HL-60 (cell line): ENCODE data around the gene LANCL2.

Source experiments
- DNase-seq, 2 experiments: peaks; one replicate each; pipeline ENCODE4 v3.0.0-alpha.2; 2010 to 2020; ENCODE audit warnings: low read depth in 1 of 2, low spot score in 1 of 2
- H3K27ac ChIP-seq: fragments of 250-450 bp; sonication (Bioruptor Pico); replicated peaks from 2 replicates; pipeline ENCODE4 v1.5.1; 2020; ENCODE audit warnings: mild to moderate bottlenecking, moderate library complexity
- H3K27me3 ChIP-seq: fragments of 250-450 bp; sonication (Bioruptor Pico); 2 replicates; pipeline ENCODE4 v1.5.1; 2021; ENCODE audit warnings: mild to moderate bottlenecking, moderate library complexity; ENCODE audit not compliant: insufficient read depth, poor library complexity, severe bottlenecking
- H3K4me3 ChIP-seq: replicated peaks from 2 replicates; pipeline ENCODE4 v1.5.1; 2011; ENCODE audit warnings: mild to moderate bottlenecking, control low read depth, low read length; ENCODE audit not compliant: insufficient read depth
- CTCF ChIP-seq: IDR thresholded peaks from one replicate; pipeline ENCODE4 v1.5.1; 2011; ENCODE audit warnings: low read length, control low read depth, inconsistent platforms; ENCODE audit not compliant: insufficient read depth
- GABPA ChIP-seq: IDR thresholded peaks from 2 replicates; pipeline ENCODE4 v1.6.1; 2012; ENCODE audit warnings: low read depth
- POLR2AphosphoS5 ChIP-seq: IDR thresholded peaks from 2 replicates; pipeline ENCODE4 v1.6.1; 2012; ENCODE audit warnings: low read depth
- REST ChIP-seq: IDR thresholded peaks from 2 replicates; pipeline ENCODE4 v1.6.1; 2012; ENCODE audit warnings: low read depth; ENCODE audit not compliant: insufficient replicate concordance
- SPI1 ChIP-seq: IDR thresholded peaks from 2 replicates; pipeline ENCODE4 v1.6.1; 2012; ENCODE audit warnings: low read depth, mild to moderate bottlenecking, borderline replicate concordance

LANCL2 gene

GRCh38 chr7:55405856-55406541, 40.9 kb downstream of the LANCL2 start:
- Histone ChIP-seq H3K27me3 (no peaks in the 10 kb centered on the region), H3K27ac (no peak overlapping the region), H3K4me3 (no peak overlapping the region)
- DNase-seq: no peak
- no peak for TF ChIP-seq SPI1
- no peak for TF ChIP-seq GABPA
- no peak for TF ChIP-seq REST
- TF ChIP-seq CTCF: no peak
- no peak for TF ChIP-seq POLR2AphosphoS5

- DNase-seq: peak in 1 of 2 experiments; percentile 10
- H3K27me3 ChIP-seq: no peaks in the 10 kb centered on the region
- no peak overlapping the region for H3K4me3 ChIP-seq
- H3K27ac ChIP-seq: no peak overlapping the region
- TF ChIP-seq REST: no peak
- no peak for TF ChIP-seq GABPA
- TF ChIP-seq SPI1: no peak
- no peak for TF ChIP-seq POLR2AphosphoS5
- no peak for TF ChIP-seq CTCF
Measured at GRCh38 chr7:55409482-55410225, 44.5 kb downstream of the LANCL2 start.

GRCh38 chr7:55410667-55411239, 45.6 kb downstream of the LANCL2 start:
- DNase-seq: no peak

More at GRCh38 chr7:55410667-55411239, 45.6 kb downstream of the LANCL2 start:
- Histone ChIP-seq H3K4me3 (no peak overlapping the region), H3K27me3 (no peaks in the 10 kb centered on the region), H3K27ac (no peak overlapping the region)
- no peak for TF ChIP-seq CTCF
